Measurements from ENCODE around the gene ISLR2. TPM values are rescaled to one million over a fixed set of nuclear protein-coding genes. Genes with fewer than 3 reads are reported as not detected.

ISLR2 gene
- total RNA-seq, 4 donors from 2014 or later = 0.83 to 4.9 (median 1.2) TPM

DNA sequence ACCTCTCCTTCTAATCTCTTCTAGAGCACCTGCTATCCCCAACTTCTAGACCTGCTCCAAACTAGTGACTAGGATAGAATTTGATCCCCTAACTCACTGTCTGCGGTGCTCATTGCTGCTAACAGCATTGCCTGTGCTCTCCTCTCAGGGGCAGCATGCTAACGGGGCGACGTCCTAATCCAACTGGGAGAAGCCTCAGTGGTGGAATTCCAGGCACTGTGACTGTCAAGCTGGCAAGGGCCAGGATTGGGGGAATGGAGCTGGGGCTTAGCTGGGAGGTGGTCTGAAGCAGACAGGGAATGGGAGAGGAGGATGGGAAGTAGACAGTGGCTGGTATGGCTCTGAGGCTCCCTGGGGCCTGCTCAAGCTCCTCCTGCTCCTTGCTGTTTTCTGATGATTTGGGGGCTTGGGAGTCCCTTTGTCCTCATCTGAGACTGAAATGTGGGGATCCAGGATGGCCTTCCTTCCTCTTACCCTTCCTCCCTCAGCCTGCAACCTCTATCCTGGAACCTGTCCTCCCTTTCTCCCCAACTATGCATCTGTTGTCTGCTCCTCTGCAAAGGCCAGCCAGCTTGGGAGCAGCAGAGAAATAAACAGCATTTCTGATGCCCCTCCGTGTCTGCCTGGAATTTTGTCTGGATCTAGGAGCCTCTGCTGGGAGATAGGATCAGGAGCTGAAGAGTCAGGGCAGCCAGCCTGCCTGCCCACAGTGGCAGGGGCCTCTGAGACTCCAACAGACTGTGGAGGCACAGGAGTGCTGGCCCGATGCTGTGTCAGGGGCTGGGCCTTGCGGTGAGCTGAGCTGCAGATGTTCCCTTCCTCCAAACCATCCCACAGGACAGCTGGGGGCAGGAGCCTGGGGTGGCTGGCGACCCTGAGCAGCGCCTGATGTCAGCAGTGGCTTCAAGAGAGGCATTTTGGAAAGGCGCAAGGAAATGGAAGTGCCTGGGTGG is 46.2 kb downstream of the ISLR2 start:
- intact Hi-C loops (cut with DNase I) = no loop called here
- Histone ChIP-seq H3K4me3 (peak overlapping the region in 2 of 4 donors; percentile 4 to 43), H3K9me3 (no peaks in the 10 kb centered on the region), H3K27ac (replicated peaks in 1 of 4) (peak overlapping the region in 3 of 4 donors; percentile 22 to 44 (median 42)), H3K36me3 (peaks cover 0 to 10% (median 5%) of the 10 kb centered on the region in 4 donors), H3K27me3 (no peaks in the 10 kb centered on the region), H3K4me1 (peaks cover 65 to 97% (median 91%) of the 10 kb centered on the region in 4 donors)
- no peak for DNase-seq (ENCODE audit: extremely low spot score)
- 72% methylated on average over 9 of the region's 10 CpGs for WGBS
- TF ChIP-seq, protein P1, sequence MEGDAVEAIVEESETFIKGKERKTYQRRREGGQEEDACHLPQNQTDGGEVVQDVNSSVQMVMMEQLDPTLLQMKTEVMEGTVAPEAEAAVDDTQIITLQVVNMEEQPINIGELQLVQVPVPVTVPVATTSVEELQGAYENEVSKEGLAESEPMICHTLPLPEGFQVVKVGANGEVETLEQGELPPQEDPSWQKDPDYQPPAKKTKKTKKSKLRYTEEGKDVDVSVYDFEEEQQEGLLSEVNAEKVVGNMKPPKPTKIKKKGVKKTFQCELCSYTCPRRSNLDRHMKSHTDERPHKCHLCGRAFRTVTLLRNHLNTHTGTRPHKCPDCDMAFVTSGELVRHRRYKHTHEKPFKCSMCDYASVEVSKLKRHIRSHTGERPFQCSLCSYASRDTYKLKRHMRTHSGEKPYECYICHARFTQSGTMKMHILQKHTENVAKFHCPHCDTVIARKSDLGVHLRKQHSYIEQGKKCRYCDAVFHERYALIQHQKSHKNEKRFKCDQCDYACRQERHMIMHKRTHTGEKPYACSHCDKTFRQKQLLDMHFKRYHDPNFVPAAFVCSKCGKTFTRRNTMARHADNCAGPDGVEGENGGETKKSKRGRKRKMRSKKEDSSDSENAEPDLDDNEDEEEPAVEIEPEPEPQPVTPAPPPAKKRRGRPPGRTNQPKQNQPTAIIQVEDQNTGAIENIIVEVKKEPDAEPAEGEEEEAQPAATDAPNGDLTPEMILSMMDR (IDR thresholded peaks at IDR 0.05) = no peak
- TF ChIP-seq POLR2A (IDR thresholded peaks at IDR 0.05; ENCODE audit: low read depth) (no peak), POLR2AphosphoS5 (IDR thresholded peaks at IDR 0.05) (no peak), EP300 (IDR thresholded peaks at IDR 0.05) (no peak)

DNA sequence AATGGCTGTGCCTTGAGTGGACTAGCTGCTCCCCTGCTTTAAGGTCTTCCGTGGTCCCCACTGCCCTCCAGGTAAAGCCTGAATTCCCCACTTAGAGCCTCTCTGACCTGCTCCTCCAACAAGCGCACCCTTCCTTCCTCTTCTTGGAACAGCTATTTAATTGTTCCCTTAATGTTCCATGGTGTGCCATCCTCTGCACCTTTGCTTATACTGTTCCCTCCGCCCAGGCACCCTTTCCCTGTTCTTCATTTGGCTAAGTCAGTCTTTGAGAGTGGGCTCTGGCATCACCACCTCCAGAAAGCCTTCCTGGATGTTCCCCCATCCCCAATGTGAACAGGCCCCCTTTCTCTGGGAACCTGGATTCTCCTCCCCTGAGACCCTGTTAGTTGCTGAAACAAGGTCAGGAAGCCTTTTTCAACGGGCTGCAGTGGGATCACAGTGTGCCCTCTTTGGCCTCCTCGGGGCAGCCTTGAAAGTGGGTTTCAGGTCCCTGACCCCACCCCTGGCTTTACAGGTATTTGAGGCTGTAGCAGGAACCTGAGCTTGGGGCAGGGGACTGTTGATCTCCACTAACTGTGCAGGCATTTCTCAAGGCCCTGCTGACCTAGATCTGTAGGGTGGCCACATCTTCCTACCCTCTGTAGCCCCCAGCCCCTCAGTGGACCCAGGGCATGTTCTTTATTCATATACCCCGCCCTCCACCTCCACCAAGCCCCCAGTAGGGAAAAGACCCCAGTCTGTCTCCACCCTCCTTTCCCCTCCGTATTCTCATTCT is 48.1 kb downstream of the ISLR2 start:
- H3K9me3 ChIP-seq = no peaks in the 10 kb centered on the region
- intact Hi-C loops (cut with DNase I) = no loop called here
- no peak overlapping the region for H3K4me3 ChIP-seq
- peaks cover 0 to 10% (median 5%) of the 10 kb centered on the region in 4 donors for H3K36me3 ChIP-seq
- H3K4me1 ChIP-seq = peaks cover 48 to 78% (median 73%) of the 10 kb centered on the region in 4 donors
- no peaks in the 10 kb centered on the region for H3K27me3 ChIP-seq
- TF ChIP-seq, protein P1 (IDR thresholded peaks at IDR 0.05) = no peak
- TF ChIP-seq POLR2AphosphoS5 (IDR thresholded peaks at IDR 0.05) (no peak), POLR2A (IDR thresholded peaks at IDR 0.05; ENCODE audit: low read depth) (no peak), EP300 (IDR thresholded peaks at IDR 0.05) (no peak)
- no peak for DNase-seq (ENCODE audit: extremely low spot score)
- peak overlapping the region; percentile 37 to 64 (median 52) for H3K27ac ChIP-seq (replicated peaks in 1 of 4)
- 90% methylated on average over 7 of the region's 7 CpGs for WGBS

- no peak for TF ChIP-seq POLR2A (IDR thresholded peaks at IDR 0.05; ENCODE audit: low read depth)
- TF ChIP-seq POLR2AphosphoS5 (IDR thresholded peaks at IDR 0.05) = peak; percentile 45 to 57
- H3K9me3 ChIP-seq = no peaks in the 10 kb centered on the region
- 74% methylated on average over 10 of the region's 13 CpGs for WGBS
- peaks cover 0 to 10% (median 5%) of the 10 kb centered on the region in 4 donors for H3K36me3 ChIP-seq
- H3K4me1 ChIP-seq = peaks cover 43 to 70% (median 65%) of the 10 kb centered on the region in 4 donors
- no peak overlapping the region for H3K4me3 ChIP-seq
- intact Hi-C loops (cut with DNase I) = no loop called here
- peak overlapping the region; percentile 37 to 64 (median 52) for H3K27ac ChIP-seq (replicated peaks in 1 of 4)
- no peak for DNase-seq (ENCODE audit: extremely low spot score)
- H3K27me3 ChIP-seq = no peaks in the 10 kb centered on the region
These were observed 48.9 kb downstream of the ISLR2 start for GRCh38 chr15:74179101-74179841.

GRCh38 chr15:74179983-74180880 is 49.8 kb downstream of the ISLR2 start:
- peaks cover 0 to 10% (median 4%) of the 10 kb centered on the region in 4 donors for H3K36me3 ChIP-seq
- no peak for DNase-seq (ENCODE audit: extremely low spot score)
- 66% methylated on average over 4 of the region's 17 CpGs for WGBS
- no peaks in the 10 kb centered on the region for H3K9me3 ChIP-seq
- H3K4me1 ChIP-seq = peaks cover 43 to 60% (median 56%) of the 10 kb centered on the region in 4 donors
- no peak overlapping the region for H3K4me3 ChIP-seq
- no peaks in the 10 kb centered on the region for H3K27me3 ChIP-seq
- TF ChIP-seq EP300 (IDR thresholded peaks at IDR 0.05) = no peak
- TF ChIP-seq POLR2A (IDR thresholded peaks at IDR 0.05; ENCODE audit: low read depth) = no peak
- TF ChIP-seq, protein P1 (IDR thresholded peaks at IDR 0.05) = no peak
- no peak for TF ChIP-seq POLR2AphosphoS5 (IDR thresholded peaks at IDR 0.05)
- intact Hi-C loops (cut with DNase I) = no loop called here
- peak overlapping the region; percentile 37 to 64 (median 50) for H3K27ac ChIP-seq (replicated peaks in 1 of 4)

All from esophagus muscularis mucosa (tissue), 4 donors.